Smooth muscle cell (in vitro differentiated cells): ENCODE data around the gene POLN. TPM values are rescaled to one million over a fixed set of nuclear protein-coding genes. Genes with fewer than 3 reads are reported as not detected.

Experiments used
- DNase-seq: peaks from one replicate; lab custom pipeline; 2025; ENCODE audit not compliant: unreplicated experiment; lab: John Stamatoyannopoulos, UW
- H2AFZ ChIP-seq: fragments of 200-600 bp; sonication (generic); 2 replicates; pipeline ENCODE4 v1.6.0; 2016; ENCODE audit warnings: antibody characterized with exemption, low read depth, mild to moderate bottlenecking
- H3F3A ChIP-seq: fragments of 200-600 bp; sonication (generic); 2 replicates; pipeline ENCODE4 v1.6.0; 2017; ENCODE audit warnings: antibody characterized with exemption, low read depth
- H3K27ac ChIP-seq: fragments of 200-600 bp; sonication (generic); 2 replicates; pipeline ENCODE4 v1.5.1; 2016; ENCODE audit warnings: low read depth, mild to moderate bottlenecking
- H3K27me3 ChIP-seq: fragments of 200-600 bp; sonication (generic); 2 replicates; pipeline ENCODE4 v1.6.1; 2016; ENCODE audit warnings: low read depth, mild to moderate bottlenecking
- H3K36me3 ChIP-seq: fragments of 200-600 bp; sonication (generic); 2 replicates; pipeline ENCODE4 v1.5.1; 2016; ENCODE audit warnings: low read depth
- H3K4me1 ChIP-seq: fragments of 200-600 bp; sonication (generic); 2 replicates; pipeline ENCODE4 v1.5.1; 2016; ENCODE audit warnings: low read depth
- H3K4me2 ChIP-seq: fragments of 200-600 bp; sonication (generic); 2 replicates; pipeline ENCODE4 v1.6.0; 2016; ENCODE audit warnings: mild to moderate bottlenecking
- H3K4me3 ChIP-seq: fragments of 200-600 bp; sonication (generic); 2 replicates; pipeline ENCODE4 v1.5.1; 2016; ENCODE audit warnings: mild to moderate bottlenecking
- H3K79me2 ChIP-seq: fragments of 200-600 bp; sonication (generic); 2 replicates; pipeline ENCODE4 v1.6.0; 2016; ENCODE audit warnings: low read depth, mild to moderate bottlenecking
- H3K9ac ChIP-seq: fragments of 200-600 bp; sonication (generic); 2 replicates; pipeline ENCODE4 v1.6.0; 2016; ENCODE audit warnings: low read depth
- H3K9me3 ChIP-seq: fragments of 200-600 bp; sonication (generic); replicated peaks from 2 replicates; pipeline ENCODE4 v1.5.1; 2016; ENCODE audit warnings: low read depth
- H4K20me1 ChIP-seq: fragments of 200-600 bp; sonication (generic); 2 replicates; pipeline ENCODE4 v1.6.0; 2016; ENCODE audit warnings: low read depth
- CTCF ChIP-seq: fragments of 200-600 bp; sonication (generic); IDR thresholded peaks from 2 replicates; pipeline ENCODE4 v1.5.1; 2017; ENCODE audit warnings: borderline replicate concordance, mild to moderate bottlenecking, antibody characterized with exemption; ENCODE audit not compliant: insufficient read depth, poor library complexity, severe bottlenecking
- WGBS: methylation state at CpG from one replicate; pipeline ENCODE4 v1.1.7; 2016; ENCODE audit warnings: low lambda C conversion rate; 5-methylcytosine and 5-hydroxymethylcytosine counted together
- polyA plus RNA-seq: library from polyadenylated mRNA; unstranded; fragments of >200 nt; fragmentation: Nextera tagmentation; extraction: Ambion mirVana; gene quantifications from 2 replicates; pipeline ENCODE4 v1.2.1, GENCODE V29; 2016
- total RNA-seq: library from RNA; depleted of rRNA; stranded (reverse); fragments of >200 nt; gene quantifications from 2 replicates; pipeline ENCODE4 v1.2.3, GENCODE V29; 2014

Gene POLN
- total and polyA plus RNA-seq, 2 experiments from 2014 or later, result 0.35 to 3.0 TPM

GRCh38 chr4:2243681-2244380, 1.9 kb upstream of the POLN start:
- Histone ChIP-seq H3K9me3 (no peaks in the 10 kb centered on the region), H3K27me3 (no peaks in the 10 kb centered on the region), H3K4me1 (peaks cover 24% of the 10 kb centered on the region), H3K27ac (no peak overlapping the region), H4K20me1 (peaks cover 41% of the 10 kb centered on the region), H3K4me2 (no peak overlapping the region), H3K4me3 (no peak overlapping the region), H3K9ac (no peak overlapping the region), H3K36me3 (no peaks in the 10 kb centered on the region), H3F3A (peaks cover 11% of the 10 kb centered on the region), H2AFZ (no peak overlapping the region), H3K79me2 (peaks cover 26% of the 10 kb centered on the region)
- no peak for DNase-seq
- 57% methylated on average over 5 of the region's 5 CpGs for WGBS
- no peak for TF ChIP-seq CTCF

- Histone ChIP-seq H3K4me1 (peaks cover 25% of the 10 kb centered on the region), H3K79me2 (peaks cover 43% of the 10 kb centered on the region), H3K9me3 (no peaks in the 10 kb centered on the region), H3K27ac (no peak overlapping the region), H3K9ac (peak overlapping the region; percentile 80), H3K27me3 (no peaks in the 10 kb centered on the region), H4K20me1 (peaks cover 34% of the 10 kb centered on the region), H3K4me3 (peak overlapping the region; percentile 78), H3K4me2 (peak overlapping the region; percentile 96), H3K36me3 (no peaks in the 10 kb centered on the region), H2AFZ (peak overlapping the region; percentile 56), H3F3A (peaks cover 11% of the 10 kb centered on the region)
- 18% methylated on average over 7 of the region's 7 CpGs for WGBS
- TF ChIP-seq CTCF, result no peak
- no peak for DNase-seq
Measured at GRCh38 chr4:2241003-2241402, 918 bp downstream of the POLN start.

- H3K9me3 ChIP-seq, result no peaks in the 10 kb centered on the region
- H3K4me3 ChIP-seq, result no peak overlapping the region
- no peak for DNase-seq
- H3K27ac ChIP-seq, result no peak overlapping the region
- TF ChIP-seq CTCF, result no peak
- no peak overlapping the region for H2AFZ ChIP-seq
- H3K9ac ChIP-seq, result no peak overlapping the region
- H3F3A ChIP-seq, result no peaks in the 10 kb centered on the region
- peaks cover 42% of the 10 kb centered on the region for H4K20me1 ChIP-seq
- H3K4me2 ChIP-seq, result no peak overlapping the region
- 64% methylated on average over 3 of the region's 3 CpGs for WGBS
- H3K4me1 ChIP-seq, result peaks cover 25% of the 10 kb centered on the region
- peaks cover 4% of the 10 kb centered on the region for H3K36me3 ChIP-seq
- H3K27me3 ChIP-seq, result no peaks in the 10 kb centered on the region
- peaks cover 43% of the 10 kb centered on the region for H3K79me2 ChIP-seq
Measured at GRCh38 chr4:2236944-2237666, 4.8 kb downstream of the POLN start.

GRCh38 chr4:2231082-2231481, 10.8 kb downstream of the POLN start:
- H3K4me2 ChIP-seq, result no peak overlapping the region
- H3K27me3 ChIP-seq, result no peaks in the 10 kb centered on the region
- no peaks in the 10 kb centered on the region for H3K9me3 ChIP-seq
- TF ChIP-seq CTCF, result no peak
- over 99% methylated on average over 6 of the region's 6 CpGs for WGBS
- H3K9ac ChIP-seq, result no peak overlapping the region
- H3K4me1 ChIP-seq, result no peaks in the 10 kb centered on the region
- peaks cover 8% of the 10 kb centered on the region for H4K20me1 ChIP-seq
- no peaks in the 10 kb centered on the region for H3F3A ChIP-seq
- no peak overlapping the region for H2AFZ ChIP-seq
- H3K27ac ChIP-seq, result no peak overlapping the region
- H3K79me2 ChIP-seq, result no peaks in the 10 kb centered on the region
- H3K4me3 ChIP-seq, result no peak overlapping the region
- no peak for DNase-seq
- H3K36me3 ChIP-seq, result peaks cover 4% of the 10 kb centered on the region
